OCI-LY3 (cell line): ENCODE data around the gene CBFA2T2.

ENCODE experiments used
- H2AFZ ChIP-seq: fragments of 200-600, 300-600 bp; shearing (Covaris generic); 2 replicates; pipeline ENCODE4 v1.6.0; 2014; ENCODE audit warnings: antibody characterized with exemption, low read depth, low read length
- H3K27ac ChIP-seq: fragments of 200-600, 300-600 bp; sonication (generic); 2 replicates; pipeline ENCODE4 v1.5.1; 2014; ENCODE audit warnings: mild to moderate bottlenecking, low read length, moderate library complexity, mixed read lengths
- H3K27me3 ChIP-seq: fragments of 200-600, 300-600 bp; sonication (generic); 2 replicates; pipeline ENCODE4 v1.6.1; 2014; ENCODE audit warnings: low read depth, low read length, mixed read lengths
- H3K36me3 ChIP-seq: fragments of 200-600, 300-600 bp; sonication (generic); replicated peaks from 2 replicates; pipeline ENCODE3; 2014; ENCODE audit warnings: low read depth, low read length, mixed read lengths
- H3K4me1 ChIP-seq: fragments of 300-600, 200-600 bp; sonication (generic); 2 replicates; pipeline ENCODE4 v1.6.1; 2014; ENCODE audit warnings: low read length, mixed read lengths
- H3K4me2 ChIP-seq: fragments of 200-600, 300-600 bp; sonication (generic); 2 replicates; pipeline ENCODE4 v1.6.1; 2014; ENCODE audit warnings: low read length, mixed read lengths
- H3K4me3 ChIP-seq: fragments of 300-600, 200-600 bp; sonication (generic); 2 replicates; pipeline ENCODE4 v1.5.1; 2014; ENCODE audit warnings: antibody characterized with exemption, mild to moderate bottlenecking, low read length, moderate library complexity
- H3K79me2 ChIP-seq: fragments of 300-600, 200-600 bp; shearing (Covaris generic); 2 replicates; pipeline ENCODE4 v1.6.1; 2014; ENCODE audit warnings: mild to moderate bottlenecking, low read length, mixed read lengths
- H3K9ac ChIP-seq: fragments of 300-600, 200-600 bp; shearing (Covaris generic); 2 replicates; pipeline ENCODE4 v1.6.0; 2014; ENCODE audit warnings: mild to moderate bottlenecking, low read length, moderate library complexity
- H3K9me3 ChIP-seq: fragments of 200-600, 300-600 bp; shearing (Covaris generic); 2 replicates; pipeline ENCODE4 v1.6.1; 2014; ENCODE audit warnings: low read length, mixed read lengths; ENCODE audit not compliant: insufficient read depth
- H4K20me1 ChIP-seq: fragments of 200-600, 300-600 bp; sonication (generic); 2 replicates; pipeline ENCODE4 v1.6.1; 2016; ENCODE audit warnings: low read length, mixed read lengths; ENCODE audit not compliant: insufficient read depth
- CTCF ChIP-seq: fragments of 200-600, 300-600 bp; sonication (generic); IDR thresholded peaks from 2 replicates; pipeline ENCODE4 v1.5.1; 2014; ENCODE audit warnings: antibody characterized with exemption, low read length, low read depth
- EZH2phosphoT487 ChIP-seq: fragments of 200-600 bp; shearing (Covaris generic); IDR thresholded peaks from 2 replicates; pipeline ENCODE4 v1.6.1; 2018; ENCODE audit warnings: antibody characterized with exemption, mixed run types, low read depth

Gene CBFA2T2

GRCh38 chr20:33651562-33652048, 161.7 kb downstream of the CBFA2T2 start:
- TF ChIP-seq CTCF: no peak
- no peak for TF ChIP-seq EZH2phosphoT487
- Histone ChIP-seq H3K9ac (peak overlapping the region; percentile 6; the same call in 1 of the 2 replicates), H3K27ac (no peak overlapping the region), H3K9me3 (no peaks in the 10 kb centered on the region), H3K36me3 (peaks cover 3% of the 10 kb centered on the region), H4K20me1 (no peaks in the 10 kb centered on the region), H3K4me2 (peak overlapping the region; percentile 68), H3K27me3 (no peaks in the 10 kb centered on the region), H3K4me1 (peaks cover 36% of the 10 kb centered on the region), H2AFZ (no peak overlapping the region), H3K4me3 (peak overlapping the region; percentile 50), H3K79me2 (no peaks in the 10 kb centered on the region)

GRCh38 chr20:33653218-33653899, 163.5 kb downstream of the CBFA2T2 start:
- Histone ChIP-seq H3K4me1 (peaks cover 31% of the 10 kb centered on the region), H3K9ac (peak overlapping the region; percentile 41; the same call in 1 of the 2 replicates), H3K79me2 (no peaks in the 10 kb centered on the region), H3K4me2 (peak overlapping the region; percentile 68), H3K9me3 (no peaks in the 10 kb centered on the region), H3K27ac (peak overlapping the region; percentile 34), H4K20me1 (no peaks in the 10 kb centered on the region), H3K36me3 (no peaks in the 10 kb centered on the region), H3K4me3 (peak overlapping the region; percentile 50), H2AFZ (no peak overlapping the region), H3K27me3 (no peaks in the 10 kb centered on the region)
- peak; percentile 97 for TF ChIP-seq CTCF
- TF ChIP-seq EZH2phosphoT487: no peak

GRCh38 chr20:33653900-33654596, 164.2 kb downstream of the CBFA2T2 start:
- no peaks in the 10 kb centered on the region for H4K20me1 ChIP-seq
- H3K27me3 ChIP-seq: no peaks in the 10 kb centered on the region
- no peak overlapping the region for H3K27ac ChIP-seq
- no peak for TF ChIP-seq CTCF
- no peak for TF ChIP-seq EZH2phosphoT487
- no peak overlapping the region for H2AFZ ChIP-seq
- no peak overlapping the region for H3K4me3 ChIP-seq
- H3K9me3 ChIP-seq: no peaks in the 10 kb centered on the region
- H3K79me2 ChIP-seq: no peaks in the 10 kb centered on the region
- H3K4me2 ChIP-seq: no peak overlapping the region
- H3K9ac ChIP-seq: no peak overlapping the region
- H3K4me1 ChIP-seq: peaks cover 31% of the 10 kb centered on the region
- no peaks in the 10 kb centered on the region for H3K36me3 ChIP-seq

- Histone ChIP-seq H3K79me2 (no peaks in the 10 kb centered on the region), H3K27me3 (no peaks in the 10 kb centered on the region), H3K4me2 (no peak overlapping the region), H3K27ac (no peak overlapping the region), H2AFZ (no peak overlapping the region), H3K9ac (no peak overlapping the region), H3K36me3 (no peaks in the 10 kb centered on the region), H4K20me1 (no peaks in the 10 kb centered on the region), H3K4me3 (no peak overlapping the region), H3K4me1 (peaks cover 31% of the 10 kb centered on the region), H3K9me3 (no peaks in the 10 kb centered on the region)
- TF ChIP-seq EZH2phosphoT487 (no peak), CTCF (no peak)
Measured at GRCh38 chr20:33654680-33655161, 164.8 kb downstream of the CBFA2T2 start.
